ENCODE data around the gene SLC39A11. TPM values are rescaled to one million over a fixed set of nuclear protein-coding genes. Genes with fewer than 3 reads are reported as not detected.

SLC39A11 gene
- total and polyA plus RNA-seq, 12 donors = 7.0 to 91.4 (median 22.7) TPM

DNA sequence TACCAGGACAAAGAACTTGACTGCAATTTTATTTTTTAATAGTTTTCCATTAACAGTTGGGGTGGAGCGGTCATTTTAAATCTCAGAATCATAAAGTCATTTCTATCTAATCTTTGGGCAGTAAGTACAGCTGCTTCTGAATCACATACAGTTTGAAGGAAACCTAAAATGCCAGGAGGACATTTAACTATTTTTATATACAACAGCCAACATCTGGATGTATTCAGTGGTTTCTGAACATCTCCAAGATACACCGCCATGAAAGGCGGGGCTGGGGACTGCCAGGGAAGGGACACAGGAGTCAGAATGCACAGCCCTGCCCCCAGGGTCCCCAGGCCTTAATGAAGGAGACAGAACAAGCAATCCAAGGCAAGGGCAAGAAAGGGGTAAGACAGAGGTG is 392.3 kb downstream of the SLC39A11 start:
- H3K27me3 ChIP-seq = no peaks in the 10 kb centered on the region

DNA sequence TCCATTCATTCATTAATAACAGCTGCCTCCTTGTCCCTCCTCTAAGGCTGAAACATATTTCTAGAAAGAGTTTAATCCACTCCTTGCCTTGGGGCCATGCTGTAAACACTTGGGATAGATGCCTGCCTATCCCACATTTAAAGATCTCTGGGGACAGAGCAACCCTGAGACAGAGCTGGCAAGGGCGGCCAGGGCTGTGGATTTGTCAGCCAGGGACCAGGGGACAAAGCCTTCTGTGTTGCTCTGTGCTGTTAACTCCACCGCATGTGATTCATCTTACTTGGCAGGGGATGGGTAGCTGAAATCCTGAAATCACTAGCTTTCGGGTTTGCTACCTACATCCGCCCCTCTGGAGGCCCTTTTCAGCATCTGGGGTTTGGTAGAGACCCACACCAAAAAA is 392.9 kb downstream of the SLC39A11 start:
- Histone ChIP-seq H3K9me3 (replicated peaks in 1 of 3) (no peaks in the 10 kb centered on the region), H3K27ac (no peak overlapping the region), H3K4me3 (no peak overlapping the region), H3K4me1 (replicated peaks in 1 of 2) (no peaks in the 10 kb centered on the region), H3K27me3 (no peaks in the 10 kb centered on the region), H3K36me3 (replicated peaks in 1 of 2) (no peaks in the 10 kb centered on the region)
- DNase-seq = no peak
- no peak for TF ChIP-seq POLR2A (IDR thresholded peaks at IDR 0.05)
- TF ChIP-seq, protein P1, sequence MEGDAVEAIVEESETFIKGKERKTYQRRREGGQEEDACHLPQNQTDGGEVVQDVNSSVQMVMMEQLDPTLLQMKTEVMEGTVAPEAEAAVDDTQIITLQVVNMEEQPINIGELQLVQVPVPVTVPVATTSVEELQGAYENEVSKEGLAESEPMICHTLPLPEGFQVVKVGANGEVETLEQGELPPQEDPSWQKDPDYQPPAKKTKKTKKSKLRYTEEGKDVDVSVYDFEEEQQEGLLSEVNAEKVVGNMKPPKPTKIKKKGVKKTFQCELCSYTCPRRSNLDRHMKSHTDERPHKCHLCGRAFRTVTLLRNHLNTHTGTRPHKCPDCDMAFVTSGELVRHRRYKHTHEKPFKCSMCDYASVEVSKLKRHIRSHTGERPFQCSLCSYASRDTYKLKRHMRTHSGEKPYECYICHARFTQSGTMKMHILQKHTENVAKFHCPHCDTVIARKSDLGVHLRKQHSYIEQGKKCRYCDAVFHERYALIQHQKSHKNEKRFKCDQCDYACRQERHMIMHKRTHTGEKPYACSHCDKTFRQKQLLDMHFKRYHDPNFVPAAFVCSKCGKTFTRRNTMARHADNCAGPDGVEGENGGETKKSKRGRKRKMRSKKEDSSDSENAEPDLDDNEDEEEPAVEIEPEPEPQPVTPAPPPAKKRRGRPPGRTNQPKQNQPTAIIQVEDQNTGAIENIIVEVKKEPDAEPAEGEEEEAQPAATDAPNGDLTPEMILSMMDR (IDR thresholded peaks at IDR 0.05) = no peak
- intact Hi-C loops (cut with DNase I) = no loop called here
- WGBS, 4 donors = 91 to 100% (median 91%) methylated on average over 4 of the region's 4 CpGs

More for the DNA sequence above, 392.3 kb downstream of the SLC39A11 start:
- H3K36me3 ChIP-seq (replicated peaks in 1 of 2) = no peaks in the 10 kb centered on the region
- no peak for DNase-seq
- no peaks in the 10 kb centered on the region for H3K4me1 ChIP-seq (replicated peaks in 1 of 2)
- H3K27ac ChIP-seq = no peak overlapping the region
- intact Hi-C loops (cut with DNase I) = no loop called here
- no peak overlapping the region for H3K4me3 ChIP-seq
- no peaks in the 10 kb centered on the region for H3K9me3 ChIP-seq (replicated peaks in 1 of 3)
- TF ChIP-seq POLR2A (IDR thresholded peaks at IDR 0.05) = no peak
- TF ChIP-seq, protein P1 (IDR thresholded peaks at IDR 0.05) = no peak
- 95 to 100% (median 97%) methylated on average over 3 of the region's 3 CpGs for WGBS, 4 donors

DNA sequence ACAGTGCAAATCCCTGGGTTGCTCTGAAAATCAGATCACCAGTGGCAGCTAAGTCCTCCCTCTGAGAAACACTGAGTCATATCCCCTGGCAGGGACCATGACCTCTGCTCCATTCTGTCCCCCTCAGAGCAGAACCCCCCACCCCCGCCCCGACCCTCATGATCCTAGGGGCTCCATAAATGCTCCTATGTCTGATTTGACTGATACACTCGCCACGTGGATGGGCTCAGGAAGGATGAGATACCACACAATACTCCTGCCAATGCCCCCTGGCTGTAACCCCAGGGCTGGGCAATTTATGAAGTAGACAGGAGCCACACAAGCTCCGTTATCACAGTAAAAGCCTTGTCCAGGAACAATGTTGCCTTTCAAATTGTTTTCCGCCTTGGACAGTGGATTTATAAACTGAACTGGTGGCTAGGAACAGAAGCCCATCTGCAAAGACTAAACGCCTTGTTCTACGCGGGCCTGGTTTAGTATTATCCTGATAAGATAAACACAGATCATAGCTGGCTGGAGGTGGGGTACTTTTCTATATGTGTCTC is 394.8 kb downstream of the SLC39A11 start:
- Histone ChIP-seq H3K4me1 (replicated peaks in 1 of 2) (no peaks in the 10 kb centered on the region), H3K36me3 (replicated peaks in 1 of 2) (no peaks in the 10 kb centered on the region), H3K9me3 (replicated peaks in 1 of 3) (no peaks in the 10 kb centered on the region), H3K27ac (no peak overlapping the region), H3K4me3 (no peak overlapping the region), H3K27me3 (no peaks in the 10 kb centered on the region)
- intact Hi-C loops (cut with DNase I) = no loop called here
- no peak for TF ChIP-seq POLR2A (IDR thresholded peaks at IDR 0.05)
- TF ChIP-seq, protein P1 (IDR thresholded peaks at IDR 0.05) = no peak
- DNase-seq = no peak
- WGBS, 4 donors = 76 to 93% (median 83%) methylated on average over 6 to 9 of the region's 9 CpGs

DNA sequence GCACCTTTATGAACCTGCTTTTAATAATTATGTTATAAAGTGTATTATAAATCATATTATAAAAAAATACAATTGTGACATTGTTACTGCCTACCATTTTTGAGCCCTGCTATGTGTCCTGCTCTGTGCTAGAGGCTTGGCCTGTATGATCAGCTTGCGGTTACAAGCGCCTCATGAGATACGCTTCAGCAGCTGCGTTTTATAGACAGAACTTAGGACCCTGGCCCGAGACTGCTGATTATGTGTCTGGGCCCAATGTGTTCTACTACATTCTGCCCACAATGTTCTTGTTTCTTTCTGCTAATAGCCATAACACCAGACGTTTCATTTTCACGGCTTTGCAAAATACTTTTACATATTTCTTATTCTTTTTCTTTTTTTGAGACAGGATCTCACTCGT is 395.8 kb downstream of the SLC39A11 start:
- 90 to 93% (median 92%) methylated on average over 8 of the region's 8 CpGs for WGBS, 4 donors
- H3K36me3 ChIP-seq (replicated peaks in 1 of 2) = no peaks in the 10 kb centered on the region
- TF ChIP-seq POLR2A (IDR thresholded peaks at IDR 0.05) = no peak
- TF ChIP-seq, protein P1 (IDR thresholded peaks at IDR 0.05) = no peak
- no peaks in the 10 kb centered on the region for H3K9me3 ChIP-seq (replicated peaks in 1 of 3)
- no peak overlapping the region for H3K27ac ChIP-seq
- H3K4me1 ChIP-seq (replicated peaks in 1 of 2) = no peaks in the 10 kb centered on the region
- DNase-seq = no peak
- intact Hi-C loops (cut with DNase I) = no loop called here
- no peak overlapping the region for H3K4me3 ChIP-seq
- no peaks in the 10 kb centered on the region for H3K27me3 ChIP-seq
